ENCODE measurements around the gene GRIK5. TPM values are rescaled to one million over a fixed set of nuclear protein-coding genes. Genes with fewer than 3 reads are reported as not detected.

The GRIK5 gene
- total and polyA plus RNA-seq, 4 donors = 0.09 to 0.42 (median 0.17) TPM; not detected in 1

GRCh38 chr19:42065511-42065910 is 4.5 kb downstream of the GRIK5 start (continued):
- no peak for TF ChIP-seq REST (IDR thresholded peaks at IDR 0.05)
- TF ChIP-seq FOXA2 (IDR thresholded peaks at IDR 0.05) = no peak
- TF ChIP-seq TAF1 (conservative IDR thresholded peaks at IDR 0.05) = no peak
- no peak for TF ChIP-seq EGR1 (IDR thresholded peaks at IDR 0.05; ENCODE audit: low read depth in 2 of 2)
- TF ChIP-seq SP1 (IDR thresholded peaks at IDR 0.05) = no peak
- no peak for TF ChIP-seq FOXA1 (IDR thresholded peaks at IDR 0.05)
- no peak for TF ChIP-seq RAD21 (IDR thresholded peaks at IDR 0.05)
- TF ChIP-seq YY1 (IDR thresholded peaks at IDR 0.05) = no peak

GRCh38 chr19:42065051-42065450 is 5.0 kb downstream of the GRIK5 start:
- 78% methylated on average over 13 of the region's 13 CpGs for WGBS
- Histone ChIP-seq H3K4me3 (ENCODE audit: low read depth in 1 of 3, low read length in 3 of 3) (no peak overlapping the region), H3K27ac (ENCODE audit: low read depth in 1 of 2, low read length in 2 of 2) (no peak overlapping the region), H3K4me1 (ENCODE audit: control insufficient read depth in 4 of 4, insufficient read depth in 4 of 4, low read length in 3 of 4) (no peaks in the 10 kb centered on the region), H3K27me3 (ENCODE audit: control insufficient read depth in 4 of 4, insufficient read depth in 4 of 4, low read length in 3 of 4) (peaks cover 0 to 8% (median 2%) of the 10 kb centered on the region in 4 donors), H3K9me3 (ENCODE audit: control insufficient read depth in 4 of 4, low read length in 3 of 4) (no peaks in the 10 kb centered on the region), H3K36me3 (ENCODE audit: control insufficient read depth in 4 of 4, insufficient read depth in 3 of 4, low read depth in 1 of 4, low read length in 3 of 4) (no peaks in the 10 kb centered on the region), H3K9ac (ENCODE audit: low read depth in 1 of 2, low read length in 2 of 2) (no peak overlapping the region)
- no peak for TF ChIP-seq SP1 (IDR thresholded peaks at IDR 0.05)
- no peak for TF ChIP-seq EGR1 (IDR thresholded peaks at IDR 0.05; ENCODE audit: low read depth in 2 of 2)
- no peak for TF ChIP-seq HNF4G (IDR thresholded peaks at IDR 0.05)
- TF ChIP-seq REST (IDR thresholded peaks at IDR 0.05) = no peak
- TF ChIP-seq RXRA (IDR thresholded peaks at IDR 0.05) = no peak
- TF ChIP-seq JUND (IDR thresholded peaks at IDR 0.05) = no peak
- no peak for TF ChIP-seq FOXA2 (IDR thresholded peaks at IDR 0.05)
- no peak for TF ChIP-seq FOXA1 (IDR thresholded peaks at IDR 0.05)
- no peak for TF ChIP-seq YY1 (IDR thresholded peaks at IDR 0.05)
- TF ChIP-seq TAF1 (conservative IDR thresholded peaks at IDR 0.05) = no peak
- no peak for TF ChIP-seq NR2F2 (IDR thresholded peaks at IDR 0.05)
- TF ChIP-seq ATF3 (IDR thresholded peaks at IDR 0.05) = no peak
- no peak for DNase-seq (ENCODE audit: low spot score)

GRCh38 chr19:42064432-42064831 is 5.6 kb downstream of the GRIK5 start:
- Histone ChIP-seq H3K4me1 (ENCODE audit: control insufficient read depth in 4 of 4, insufficient read depth in 4 of 4, low read length in 3 of 4) (no peaks in the 10 kb centered on the region), H3K4me3 (ENCODE audit: low read depth in 1 of 3, low read length in 3 of 3) (no peak overlapping the region), H3K9me3 (ENCODE audit: control insufficient read depth in 4 of 4, low read length in 3 of 4) (no peaks in the 10 kb centered on the region), H3K9ac (ENCODE audit: low read depth in 1 of 2, low read length in 2 of 2) (no peak overlapping the region), H3K27ac (ENCODE audit: low read depth in 1 of 2, low read length in 2 of 2) (no peak overlapping the region), H3K36me3 (ENCODE audit: control insufficient read depth in 4 of 4, insufficient read depth in 3 of 4, low read depth in 1 of 4, low read length in 3 of 4) (no peaks in the 10 kb centered on the region), H3K27me3 (ENCODE audit: control insufficient read depth in 4 of 4, insufficient read depth in 4 of 4, low read length in 3 of 4) (peaks cover 0 to 8% (median 2%) of the 10 kb centered on the region in 4 donors)
- WGBS = 90% methylated on average over 6 of the region's 6 CpGs
- no peak for DNase-seq (ENCODE audit: low spot score)
- TF ChIP-seq FOXA1 (IDR thresholded peaks at IDR 0.05) (no peak), ATF3 (IDR thresholded peaks at IDR 0.05) (no peak), NR2F2 (IDR thresholded peaks at IDR 0.05) (no peak), MAX (IDR thresholded peaks at IDR 0.05) (no peak), GABPA (IDR thresholded peaks at IDR 0.05 in 1 of 2, conservative IDR thresholded peaks at IDR 0.05 in 1 of 2) (no peak), FOXA2 (IDR thresholded peaks at IDR 0.05) (no peak), SP1 (IDR thresholded peaks at IDR 0.05) (no peak), JUND (IDR thresholded peaks at IDR 0.05) (no peak), ZBTB33 (IDR thresholded peaks at IDR 0.05) (no peak), RXRA (IDR thresholded peaks at IDR 0.05) (no peak), REST (IDR thresholded peaks at IDR 0.05) (no peak)

Measured in liver (tissue), 9 donors.